GM18502 (cell line): ENCODE results near the gene ROCK2.
"Not testable (repeated sequence)": the region's sequence is repeated elsewhere in the genome, so short reads cannot be mapped to it uniquely, and the experiment has no call there.

Experiments used
- ATAC-seq: cut with Tn5 transposase; IDR thresholded peaks from one replicate; pipeline ENCODE4 v1.9.1; 2021; ENCODE audit warnings: mild to moderate bottlenecking; ENCODE audit not compliant: unreplicated experiment, poor library complexity

ROCK2 gene

GRCh38 chr2:11242542-11243174, 101.8 kb downstream of the ROCK2 start:
- no peak for ATAC-seq

- no peak for ATAC-seq
Observed at GRCh38 chr2:11241412-11242203, 102.8 kb downstream of the ROCK2 start.

GRCh38 chr2:11239666-11240462, 104.6 kb downstream of the ROCK2 start:
- ATAC-seq, result no peak

GRCh38 chr2:11239147-11239546, 105.3 kb downstream of the ROCK2 start:
- no peak for ATAC-seq

GRCh38 chr2:11237122-11237521, 107.3 kb downstream of the ROCK2 start:
- ATAC-seq, result no peak

- ATAC-seq, result no peak
Observed at GRCh38 chr2:11236335-11236734, 108.1 kb downstream of the ROCK2 start.

- ATAC-seq, result no peak
Observed at GRCh38 chr2:11235583-11235982, 108.9 kb downstream of the ROCK2 start.

GRCh38 chr2:11234309-11234708, 110.1 kb downstream of the ROCK2 start:
- no peak for ATAC-seq

GRCh38 chr2:11231193-11231592, 113.2 kb downstream of the ROCK2 start:
- ATAC-seq, result not testable (repeated sequence)

- ATAC-seq, result no peak
Observed at GRCh38 chr2:11228692-11229091, 115.7 kb downstream of the ROCK2 start.

- ATAC-seq, result no peak
Observed at GRCh38 chr2:11227595-11227994, 116.8 kb downstream of the ROCK2 start.

GRCh38 chr2:11224887-11225286, 119.5 kb downstream of the ROCK2 start:
- no peak for ATAC-seq

- no peak for ATAC-seq
Observed at GRCh38 chr2:11222845-11223244, 121.6 kb downstream of the ROCK2 start.

- no peak for ATAC-seq
Observed at GRCh38 chr2:11220445-11220844, 124.0 kb downstream of the ROCK2 start.

- no peak for ATAC-seq
Observed at GRCh38 chr2:11215407-11215806, 129.0 kb downstream of the ROCK2 start.

GRCh38 chr2:11214770-11215169, 129.7 kb downstream of the ROCK2 start:
- ATAC-seq, result no peak

GRCh38 chr2:11213975-11214374, 130.5 kb downstream of the ROCK2 start:
- no peak for ATAC-seq

GRCh38 chr2:11213090-11213638, 131.3 kb downstream of the ROCK2 start:
- ATAC-seq, result no peak

- no peak for ATAC-seq
Observed at GRCh38 chr2:11212645-11213044, 131.8 kb downstream of the ROCK2 start.

GRCh38 chr2:11208083-11208482, 136.4 kb downstream of the ROCK2 start:
- ATAC-seq, result no peak

GRCh38 chr2:11203480-11203879, 141.0 kb downstream of the ROCK2 start:
- ATAC-seq, result peak; percentile 56
